OCI-LY1 (cell line): ENCODE results near the gene SMPD3.

ENCODE experiments used
- EZH2 ChIP-seq: fragments of 200-600 bp; sonication (generic), shearing (Covaris generic); IDR thresholded peaks from 2 replicates; pipeline ENCODE4 v1.8.0; 2017; ENCODE audit warnings: borderline replicate concordance, mixed run types, mild to moderate bottlenecking, antibody characterized with exemption, low read length, moderate library complexity, mixed read lengths
- TF ChIP-seq, protein P1 (sequence below): fragments of 200-600 bp; sonication (generic), shearing (Covaris generic); IDR thresholded peaks from 2 replicates; pipeline ENCODE4 v1.5.1; 2017; ENCODE audit warnings: mild to moderate bottlenecking, antibody characterized with exemption, low read length, moderate library complexity, mixed read lengths

DNA sequence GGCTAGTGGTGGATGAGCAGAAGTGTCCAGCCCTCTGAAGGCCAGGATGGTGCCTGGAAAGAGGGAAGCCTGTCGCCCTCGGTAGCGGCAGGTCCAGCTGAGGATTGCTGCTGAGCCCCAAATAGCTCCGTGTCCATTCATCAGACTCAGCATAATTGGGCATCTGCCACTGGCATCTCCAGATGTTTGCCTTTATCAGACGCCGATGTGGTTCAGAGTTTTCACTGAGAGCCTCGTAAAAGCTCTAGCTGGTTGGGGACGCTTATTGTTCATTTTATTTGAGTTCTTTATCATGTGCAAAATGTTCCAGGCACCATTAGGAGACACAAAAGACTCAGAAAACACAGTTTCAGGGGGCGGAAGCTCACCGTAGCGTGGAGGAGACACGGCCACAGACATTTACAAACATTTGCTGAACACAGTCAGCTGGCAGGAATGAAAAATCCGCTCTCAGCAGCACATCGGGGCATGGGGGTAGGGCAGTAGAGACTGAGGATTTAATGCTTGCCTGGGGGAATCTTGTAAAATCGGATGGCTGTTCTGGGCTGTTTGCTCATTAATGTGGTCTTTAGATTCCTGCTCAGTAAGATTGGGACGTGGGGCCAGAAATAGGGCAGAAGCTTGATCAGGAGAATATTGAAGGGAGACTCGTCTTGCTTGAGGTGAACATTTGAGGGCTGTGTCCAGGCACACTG lies 41.7 kb downstream of the SMPD3 start:
- TF ChIP-seq, protein P1, sequence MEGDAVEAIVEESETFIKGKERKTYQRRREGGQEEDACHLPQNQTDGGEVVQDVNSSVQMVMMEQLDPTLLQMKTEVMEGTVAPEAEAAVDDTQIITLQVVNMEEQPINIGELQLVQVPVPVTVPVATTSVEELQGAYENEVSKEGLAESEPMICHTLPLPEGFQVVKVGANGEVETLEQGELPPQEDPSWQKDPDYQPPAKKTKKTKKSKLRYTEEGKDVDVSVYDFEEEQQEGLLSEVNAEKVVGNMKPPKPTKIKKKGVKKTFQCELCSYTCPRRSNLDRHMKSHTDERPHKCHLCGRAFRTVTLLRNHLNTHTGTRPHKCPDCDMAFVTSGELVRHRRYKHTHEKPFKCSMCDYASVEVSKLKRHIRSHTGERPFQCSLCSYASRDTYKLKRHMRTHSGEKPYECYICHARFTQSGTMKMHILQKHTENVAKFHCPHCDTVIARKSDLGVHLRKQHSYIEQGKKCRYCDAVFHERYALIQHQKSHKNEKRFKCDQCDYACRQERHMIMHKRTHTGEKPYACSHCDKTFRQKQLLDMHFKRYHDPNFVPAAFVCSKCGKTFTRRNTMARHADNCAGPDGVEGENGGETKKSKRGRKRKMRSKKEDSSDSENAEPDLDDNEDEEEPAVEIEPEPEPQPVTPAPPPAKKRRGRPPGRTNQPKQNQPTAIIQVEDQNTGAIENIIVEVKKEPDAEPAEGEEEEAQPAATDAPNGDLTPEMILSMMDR: no peak
- TF ChIP-seq EZH2: no peak
